NT2/D1 (cell line): ENCODE measurements around the gene CARTPT.

Experiments used
- DNase-seq: peaks from one replicate; pipeline ENCODE4 v3.0.0-alpha.2; 2011; ENCODE audit warnings: low read depth, low spot score
- H3K27me3 ChIP-seq: 2 replicates; pipeline ENCODE4 v1.6.0; 2011; ENCODE audit warnings: mild to moderate bottlenecking; ENCODE audit not compliant: insufficient read length, insufficient read depth
- H3K36me3 ChIP-seq: 2 replicates; pipeline ENCODE4 v1.6.1; 2011; ENCODE audit warnings: mild to moderate bottlenecking, low read length, mixed read lengths; ENCODE audit not compliant: insufficient read depth, insufficient read length
- H3K4me1 ChIP-seq: 2 replicates; pipeline ENCODE4 v1.5.1; 2011; ENCODE audit not compliant: insufficient read depth, insufficient read length
- H3K4me3 ChIP-seq: 2 replicates; pipeline ENCODE4 v1.5.1; 2011; ENCODE audit warnings: low read depth; ENCODE audit not compliant: insufficient read length
- H3K9ac ChIP-seq: 2 replicates; pipeline ENCODE4 v1.6.0; 2011; ENCODE audit warnings: low read depth; ENCODE audit not compliant: insufficient read length
- H3K9me3 ChIP-seq: 2 replicates; pipeline ENCODE4 v1.5.1; 2011; ENCODE audit warnings: mild to moderate bottlenecking, low read length; ENCODE audit not compliant: insufficient read depth
- SUZ12 ChIP-seq: IDR thresholded peaks from 2 replicates; pipeline ENCODE4 v1.6.1; 2011; ENCODE audit not compliant: insufficient read length, insufficient read depth; ENCODE audit errors: extremely low read depth
- YY1 ChIP-seq: IDR thresholded peaks from 2 replicates; pipeline ENCODE4 v1.6.1; 2011; ENCODE audit not compliant: insufficient read length, insufficient read depth
- ZNF274 ChIP-seq: IDR thresholded peaks from 2 replicates; pipeline ENCODE4 v1.6.1; 2011; ENCODE audit warnings: mild to moderate bottlenecking, low read depth, low read length

The CARTPT gene

DNA sequence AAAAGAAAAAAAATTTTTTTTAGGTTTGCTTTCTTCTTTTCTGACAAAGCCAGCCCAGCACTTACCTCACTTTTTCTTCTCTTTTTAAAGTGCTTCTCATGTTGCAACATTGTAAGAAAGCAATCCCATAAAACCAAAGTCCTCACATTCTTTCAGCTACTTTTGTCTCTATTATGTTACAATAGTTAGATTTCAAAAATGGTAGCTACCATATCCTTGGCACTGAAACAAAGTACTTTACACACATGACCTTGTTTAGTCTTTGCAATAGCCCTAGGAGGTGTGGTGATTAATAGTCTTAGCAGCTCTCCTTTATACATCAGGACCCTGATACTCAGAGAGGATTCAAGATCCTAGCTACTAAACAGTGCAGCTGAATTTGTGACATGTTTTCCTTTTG lies 23.5 kb upstream of the CARTPT start:
- peaks cover 2% of the 10 kb centered on the region for H3K4me1 ChIP-seq
- H3K9ac ChIP-seq = no peak overlapping the region
- no peak overlapping the region for H3K4me3 ChIP-seq
- no peak for DNase-seq
- H3K9me3 ChIP-seq = no peaks in the 10 kb centered on the region
- H3K27me3 ChIP-seq = no peaks in the 10 kb centered on the region
- no peak for TF ChIP-seq YY1
- TF ChIP-seq SUZ12 = no peak
- TF ChIP-seq ZNF274 = no peak
- no peaks in the 10 kb centered on the region for H3K36me3 ChIP-seq

- Histone ChIP-seq H3K4me1 (peaks cover 2% of the 10 kb centered on the region), H3K9ac (no peak overlapping the region), H3K9me3 (no peaks in the 10 kb centered on the region), H3K4me3 (no peak overlapping the region), H3K27me3 (no peaks in the 10 kb centered on the region), H3K36me3 (no peaks in the 10 kb centered on the region)
- DNase-seq = no peak
- no peak for TF ChIP-seq SUZ12
- TF ChIP-seq YY1 = no peak
- no peak for TF ChIP-seq ZNF274
These were observed 21.1 kb upstream of the CARTPT start for GRCh38 chr5:71697967-71698366.

DNA sequence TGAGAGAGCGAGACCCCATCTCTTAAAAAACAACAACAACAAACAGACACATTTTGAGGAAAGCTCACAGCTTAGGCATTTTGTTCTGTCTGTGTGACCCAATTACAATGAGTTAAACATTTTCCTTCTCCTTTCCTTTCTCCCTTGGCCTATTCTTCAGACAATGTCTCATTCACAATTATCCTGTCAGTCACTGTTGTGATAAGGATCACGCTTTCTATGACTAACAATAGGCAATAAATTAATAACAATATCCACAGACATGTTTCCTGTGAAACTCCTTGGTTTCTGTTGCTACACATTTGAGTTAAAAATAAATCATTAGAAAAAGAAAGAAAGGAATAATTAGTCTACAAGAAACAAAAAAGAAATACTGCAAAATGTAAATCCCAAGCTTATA lies 19.8 kb upstream of the CARTPT start:
- no peak for DNase-seq
- Histone ChIP-seq H3K27me3 (no peaks in the 10 kb centered on the region), H3K36me3 (no peaks in the 10 kb centered on the region), H3K9ac (no peak overlapping the region), H3K4me3 (no peak overlapping the region), H3K9me3 (no peaks in the 10 kb centered on the region), H3K4me1 (peaks cover 2% of the 10 kb centered on the region)
- no peak for TF ChIP-seq YY1
- TF ChIP-seq ZNF274 = no peak
- no peak for TF ChIP-seq SUZ12

DNA sequence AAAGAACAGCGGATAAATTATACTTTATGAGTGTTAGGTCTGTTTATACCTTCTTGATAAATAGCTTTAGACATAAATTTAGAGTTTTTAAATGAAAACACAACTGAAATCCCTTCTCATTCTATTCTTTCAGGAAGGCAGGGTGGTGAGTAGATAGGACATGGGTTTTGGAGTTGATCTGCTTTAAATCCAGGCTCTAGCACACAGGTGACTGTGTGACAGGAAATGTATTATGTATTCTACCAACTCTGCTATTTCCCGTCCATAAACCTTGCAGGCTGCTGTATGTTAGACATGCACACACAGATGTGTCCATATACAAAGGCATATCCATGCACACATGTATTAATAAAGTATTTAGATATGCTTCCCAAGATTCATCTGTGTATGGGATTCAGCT lies 19.3 kb upstream of the CARTPT start:
- Histone ChIP-seq H3K27me3 (no peaks in the 10 kb centered on the region), H3K9ac (no peak overlapping the region), H3K4me1 (peaks cover 6% of the 10 kb centered on the region), H3K9me3 (no peaks in the 10 kb centered on the region), H3K4me3 (no peak overlapping the region), H3K36me3 (no peaks in the 10 kb centered on the region)
- DNase-seq = no peak
- TF ChIP-seq SUZ12 = no peak
- no peak for TF ChIP-seq ZNF274
- no peak for TF ChIP-seq YY1

- Histone ChIP-seq H3K4me3 (no peak overlapping the region), H3K27me3 (no peaks in the 10 kb centered on the region), H3K36me3 (no peaks in the 10 kb centered on the region), H3K4me1 (peaks cover 4% of the 10 kb centered on the region), H3K9me3 (no peaks in the 10 kb centered on the region), H3K9ac (no peak overlapping the region)
- DNase-seq = no peak
- TF ChIP-seq ZNF274 = no peak
These were observed 18.3 kb upstream of the CARTPT start for GRCh38 chr5:71700803-71701202.

DNA sequence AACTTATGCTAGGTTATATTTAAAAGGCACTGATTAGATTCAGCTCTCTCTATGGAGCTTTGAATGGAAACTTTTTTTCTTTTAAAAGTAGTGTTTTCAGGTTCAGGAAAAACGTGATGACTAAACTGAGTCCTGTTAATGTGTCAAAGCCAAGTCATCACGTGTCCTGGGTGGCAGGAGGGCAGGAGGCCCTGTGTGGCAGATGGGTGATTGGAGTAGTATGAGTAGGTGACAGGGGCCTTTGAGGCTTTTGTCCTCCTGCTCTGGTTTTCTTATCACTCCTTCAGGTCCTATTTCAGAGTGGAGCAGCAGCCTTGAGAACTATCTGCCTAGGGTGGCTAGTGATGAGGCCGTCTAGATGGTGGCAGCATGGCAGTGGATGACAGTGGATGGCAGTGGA lies 17.7 kb upstream of the CARTPT start:
- no peaks in the 10 kb centered on the region for H3K36me3 ChIP-seq

GRCh38 chr5:71703941-71704340 lies 15.1 kb upstream of the CARTPT start:
- H3K4me3 ChIP-seq = no peak overlapping the region
- H3K4me1 ChIP-seq = peaks cover 4% of the 10 kb centered on the region
- no peaks in the 10 kb centered on the region for H3K36me3 ChIP-seq
- H3K9me3 ChIP-seq = no peaks in the 10 kb centered on the region
- TF ChIP-seq ZNF274 (no peak), YY1 (no peak), SUZ12 (no peak)
- H3K27me3 ChIP-seq = no peaks in the 10 kb centered on the region
- H3K9ac ChIP-seq = no peak overlapping the region
- no peak for DNase-seq

More for the DNA sequence above, 17.7 kb upstream of the CARTPT start:
- no peak for DNase-seq
- H3K4me1 ChIP-seq = peaks cover 4% of the 10 kb centered on the region
- no peak overlapping the region for H3K4me3 ChIP-seq
- H3K9me3 ChIP-seq = no peaks in the 10 kb centered on the region
- no peaks in the 10 kb centered on the region for H3K27me3 ChIP-seq
- TF ChIP-seq ZNF274 (no peak), SUZ12 (no peak), YY1 (no peak)
- no peak overlapping the region for H3K9ac ChIP-seq

DNA sequence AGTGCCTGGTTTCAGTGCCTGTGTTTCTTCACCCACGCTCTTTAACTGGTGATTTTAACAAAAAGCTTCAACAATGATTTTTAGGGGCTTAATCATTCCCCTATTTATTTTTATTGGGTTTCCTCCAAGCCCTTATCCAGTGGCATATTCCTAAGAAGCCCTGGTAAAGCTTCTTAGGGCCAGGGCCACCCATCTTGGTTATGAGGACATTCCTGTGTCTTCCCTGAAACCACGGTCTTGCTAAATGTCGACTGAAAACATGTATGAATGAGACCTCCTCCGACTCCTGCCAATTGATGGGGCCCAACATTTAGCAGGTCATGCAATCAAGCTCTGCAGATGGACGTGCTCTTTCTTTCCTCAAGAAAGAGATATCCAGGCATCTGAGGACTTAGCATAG lies 13.7 kb upstream of the CARTPT start:
- Histone ChIP-seq H3K9me3 (no peaks in the 10 kb centered on the region), H3K27me3 (no peaks in the 10 kb centered on the region), H3K4me3 (no peak overlapping the region), H3K4me1 (peaks cover 4% of the 10 kb centered on the region), H3K9ac (no peak overlapping the region), H3K36me3 (no peaks in the 10 kb centered on the region)
- no peak for DNase-seq
- no peak for TF ChIP-seq ZNF274
